ENCODE results near the gene MYCBPAP.

MYCBPAP gene

DNA sequence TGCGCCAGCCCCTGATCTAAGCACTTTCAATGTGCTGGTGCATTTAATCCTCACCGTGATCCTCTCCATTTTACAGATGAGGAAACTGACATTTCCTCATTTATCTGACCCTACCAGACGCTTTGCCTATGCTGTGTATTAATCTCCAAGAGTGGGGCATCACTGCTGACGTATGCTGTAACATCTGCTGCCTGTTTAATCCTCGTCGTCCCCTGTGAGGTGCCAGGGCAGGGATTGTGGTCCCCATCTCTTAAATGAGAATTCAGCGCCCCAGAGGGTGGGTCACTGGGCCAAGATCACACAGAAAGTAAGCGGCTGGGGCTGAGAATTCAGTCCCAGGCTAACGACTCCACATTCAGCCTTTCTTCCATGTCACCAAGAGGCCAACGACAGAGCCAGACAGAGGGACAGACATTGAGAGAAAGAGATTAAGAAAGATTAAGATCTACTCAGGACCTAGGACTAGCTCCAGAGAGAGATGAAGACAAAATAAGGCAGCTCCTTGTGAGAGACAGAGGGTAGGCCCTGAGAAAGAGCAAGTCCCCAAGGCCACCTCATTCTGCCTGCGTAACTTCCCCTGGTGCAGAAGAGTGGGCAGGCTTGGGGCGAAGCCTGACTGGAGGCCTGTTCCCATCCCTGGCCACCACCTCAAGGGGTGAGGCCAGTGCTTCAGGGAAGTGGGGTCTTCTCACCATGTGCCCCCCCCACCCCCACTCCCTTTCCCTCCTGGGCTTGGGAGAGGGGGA, 65.8 kb downstream of the MYCBPAP start:
- DNase-seq, result no peak

DNA sequence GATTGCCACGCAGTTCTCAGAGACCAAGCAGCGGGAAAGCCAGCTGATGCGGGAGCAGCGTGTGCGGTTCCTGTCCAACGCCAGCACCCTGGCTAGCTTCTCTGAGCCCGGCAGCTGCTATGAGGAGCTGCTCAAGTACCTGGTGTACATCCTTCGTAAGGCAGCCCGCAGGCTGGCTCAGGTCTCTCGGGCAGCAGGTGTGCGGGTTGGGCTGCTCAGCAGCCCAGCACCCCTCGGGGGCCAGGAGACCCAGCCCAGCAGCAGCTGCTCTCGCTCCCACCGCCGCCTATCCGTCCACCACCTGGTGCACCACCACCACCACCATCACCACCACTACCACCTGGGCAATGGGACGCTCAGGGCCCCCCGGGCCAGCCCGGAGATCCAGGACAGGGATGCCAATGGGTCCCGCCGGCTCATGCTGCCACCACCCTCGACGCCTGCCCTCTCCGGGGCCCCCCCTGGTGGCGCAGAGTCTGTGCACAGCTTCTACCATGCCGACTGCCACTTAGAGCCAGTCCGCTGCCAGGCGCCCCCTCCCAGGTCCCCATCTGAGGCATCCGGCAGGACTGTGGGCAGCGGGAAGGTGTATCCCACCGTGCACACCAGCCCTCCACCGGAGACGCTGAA, 67.5 kb downstream of the MYCBPAP start:
- no peak for DNase-seq

DNA sequence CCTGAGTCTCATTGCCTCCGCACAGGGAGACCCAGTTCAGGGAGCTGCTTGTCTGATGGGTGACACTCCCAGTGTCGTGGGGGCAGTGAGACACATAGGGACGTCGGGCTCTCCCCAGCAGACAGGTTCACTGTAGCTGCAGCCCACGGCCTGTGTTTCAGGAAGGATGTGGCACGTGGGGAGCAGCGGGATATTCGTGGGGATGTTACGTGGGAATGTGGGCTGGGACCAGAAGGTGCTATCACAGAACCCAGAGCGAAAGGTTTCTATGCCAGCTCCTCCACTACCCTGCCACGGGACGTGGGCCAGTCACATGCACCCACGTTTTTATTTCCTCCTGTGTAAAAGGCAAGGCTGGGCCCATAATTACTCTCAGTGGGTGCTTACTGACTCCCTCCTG, 68.6 kb downstream of the MYCBPAP start:
- DNase-seq, result no peak

DNA sequence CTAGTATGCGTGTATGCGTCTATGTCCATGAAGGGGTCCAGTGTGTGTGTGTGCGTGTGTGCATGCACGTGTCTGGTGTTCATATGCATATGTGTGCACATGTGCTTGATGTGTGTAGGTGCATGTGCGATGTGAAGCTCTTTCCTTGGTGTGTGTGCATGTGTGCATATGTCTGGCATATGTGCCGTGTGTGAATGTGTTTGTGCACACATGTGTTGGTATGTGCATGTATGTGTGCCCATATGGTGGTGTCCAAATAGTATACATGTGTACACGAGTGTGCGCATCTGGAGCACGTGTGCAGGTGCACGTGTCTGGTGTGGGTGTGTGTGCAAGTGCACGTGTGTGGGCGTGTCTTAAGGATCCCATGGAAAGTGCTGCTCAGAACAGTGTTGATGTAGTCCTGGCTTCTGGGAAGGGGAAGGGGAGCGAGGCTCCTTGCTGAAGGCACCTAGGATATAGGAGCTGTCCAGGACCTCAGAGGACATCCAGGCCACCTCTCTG, 69.3 kb downstream of the MYCBPAP start:
- DNase-seq, result no peak

DNA sequence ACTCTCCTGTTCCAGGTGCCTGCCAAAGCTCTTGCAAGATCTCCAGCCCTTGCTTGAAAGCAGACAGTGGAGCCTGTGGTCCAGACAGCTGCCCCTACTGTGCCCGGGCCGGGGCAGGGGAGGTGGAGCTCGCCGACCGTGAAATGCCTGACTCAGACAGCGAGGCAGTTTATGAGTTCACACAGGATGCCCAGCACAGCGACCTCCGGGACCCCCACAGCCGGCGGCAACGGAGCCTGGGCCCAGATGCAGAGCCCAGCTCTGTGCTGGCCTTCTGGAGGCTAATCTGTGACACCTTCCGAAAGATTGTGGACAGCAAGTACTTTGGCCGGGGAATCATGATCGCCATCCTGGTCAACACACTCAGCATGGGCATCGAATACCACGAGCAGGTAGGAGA, 69.9 kb downstream of the MYCBPAP start:
- DNase-seq, result no peak

DNA sequence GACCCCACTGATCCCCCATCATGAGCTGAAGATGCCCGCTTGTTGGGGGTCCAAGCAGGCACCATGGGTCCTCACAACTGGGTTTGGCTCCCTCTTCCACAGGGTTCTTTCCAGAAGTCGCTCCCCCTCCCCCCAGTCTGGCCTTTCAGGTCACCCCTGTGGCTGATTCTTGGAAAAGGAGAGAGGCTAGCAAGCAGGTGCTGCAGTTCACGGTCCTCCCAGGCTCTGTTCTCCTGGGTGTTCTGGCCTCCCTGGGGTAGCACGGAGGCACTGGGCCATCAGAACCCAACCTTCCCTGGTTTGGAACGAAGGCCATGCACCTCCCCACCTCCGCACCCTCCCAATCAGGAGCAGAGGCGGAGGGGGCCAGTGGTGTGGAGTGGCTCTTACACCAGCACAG, 71.2 kb downstream of the MYCBPAP start:
- no peak for DNase-seq

DNA sequence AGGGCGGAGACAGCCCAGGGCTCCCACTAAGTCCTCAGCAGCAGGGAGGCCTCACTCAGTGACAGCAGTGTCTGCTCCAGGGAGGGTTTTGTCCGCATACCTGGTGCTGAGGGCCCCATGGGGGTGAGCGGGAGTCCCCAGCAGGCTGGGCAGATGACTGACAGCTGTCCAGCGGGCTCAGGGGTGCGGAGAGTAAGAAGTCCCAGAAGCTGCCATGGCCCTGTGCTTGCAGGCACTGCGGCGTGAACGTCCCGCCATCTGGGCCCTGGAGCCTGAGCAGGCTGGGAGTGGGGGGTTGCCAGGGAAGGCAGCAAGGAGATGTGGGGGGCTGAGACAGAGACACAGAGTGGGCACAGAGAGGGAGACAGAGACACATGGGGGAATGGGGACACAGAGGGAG, 72.4 kb downstream of the MYCBPAP start:
- DNase-seq, result no peak

All from kidney glomerular epithelial cell (primary cell).